HG03342 (cell line): ENCODE data around the gene TNNI2.
"Not testable (repeated sequence)": the region's sequence is repeated elsewhere in the genome, so short reads cannot be mapped to it uniquely, and the experiment has no call there.

Experiments
- ATAC-seq: cut with Tn5 transposase; IDR thresholded peaks from one replicate; pipeline ENCODE4 v1.9.1; 2021; ENCODE audit warnings: mild to moderate bottlenecking, moderate library complexity; ENCODE audit not compliant: unreplicated experiment

TNNI2 gene

GRCh38 chr11:1883346-1884302 is 44.8 kb downstream of the TNNI2 start:
- ATAC-seq = no peak

GRCh38 chr11:1884303-1884700 is 45.5 kb downstream of the TNNI2 start:
- no peak for ATAC-seq

DNA sequence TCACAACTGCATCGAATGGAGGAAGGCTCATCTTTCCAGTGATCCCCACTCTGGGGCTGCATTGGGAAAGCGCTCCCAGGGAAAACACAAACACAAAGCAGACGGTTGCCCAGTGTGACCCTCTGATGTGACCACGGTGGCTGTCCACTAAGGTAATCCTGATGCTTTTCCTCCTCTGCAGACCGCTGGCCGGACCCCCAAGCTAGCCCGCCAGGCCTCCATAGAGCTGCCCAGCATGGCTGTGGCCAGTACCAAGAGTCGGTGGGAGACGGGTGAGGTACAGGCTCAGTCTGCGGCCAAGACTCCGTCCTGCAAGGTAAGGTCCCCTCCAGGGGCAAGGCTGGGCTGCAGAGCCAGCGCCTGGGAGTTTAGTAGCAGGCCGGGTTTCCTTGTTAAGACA is 47.8 kb downstream of the TNNI2 start:
- ATAC-seq = not testable (repeated sequence)

DNA sequence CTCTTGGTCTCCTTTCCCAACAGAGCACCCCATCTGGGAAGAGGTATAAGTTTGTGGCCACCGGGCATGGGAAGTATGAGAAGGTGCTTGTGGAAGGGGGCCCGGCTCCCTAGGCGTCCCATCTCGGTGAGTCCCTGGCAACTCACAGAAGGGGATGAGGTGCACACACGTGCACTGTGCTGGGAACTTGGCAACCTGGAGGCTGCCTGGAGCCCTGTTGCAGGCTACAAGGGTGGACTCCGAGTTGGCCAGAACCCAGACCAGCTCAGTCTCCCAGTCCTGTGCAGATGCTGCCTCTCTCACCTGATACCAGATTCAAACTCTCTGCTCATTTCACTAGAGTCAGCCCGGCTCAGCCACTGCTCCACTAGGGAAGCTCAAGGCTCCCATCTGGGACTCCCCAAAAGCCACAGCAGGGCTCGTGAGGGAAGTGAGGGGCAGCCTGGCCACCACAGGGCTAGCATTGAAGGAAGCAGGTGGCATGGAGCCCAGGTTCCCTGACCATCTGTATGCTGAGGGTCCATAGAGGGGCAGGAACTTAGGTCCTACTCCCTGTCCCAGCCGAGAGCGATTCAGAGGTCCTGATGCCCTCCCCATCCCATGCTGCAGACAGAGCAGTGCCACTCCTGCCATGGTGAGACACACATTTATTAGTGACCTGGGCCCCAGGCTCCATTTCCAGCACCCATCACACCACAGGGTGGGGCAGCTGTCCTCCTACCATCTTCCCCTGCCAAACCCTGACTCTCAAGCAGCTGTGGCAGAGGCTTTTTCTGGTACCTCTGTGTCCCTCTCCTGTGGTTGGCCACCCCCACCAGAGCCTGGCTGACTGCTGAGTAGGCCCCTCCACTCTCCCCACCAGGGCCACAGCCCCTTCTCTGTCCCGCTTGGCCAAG is 48.9 kb downstream of the TNNI2 start:
- no peak for ATAC-seq

DNA sequence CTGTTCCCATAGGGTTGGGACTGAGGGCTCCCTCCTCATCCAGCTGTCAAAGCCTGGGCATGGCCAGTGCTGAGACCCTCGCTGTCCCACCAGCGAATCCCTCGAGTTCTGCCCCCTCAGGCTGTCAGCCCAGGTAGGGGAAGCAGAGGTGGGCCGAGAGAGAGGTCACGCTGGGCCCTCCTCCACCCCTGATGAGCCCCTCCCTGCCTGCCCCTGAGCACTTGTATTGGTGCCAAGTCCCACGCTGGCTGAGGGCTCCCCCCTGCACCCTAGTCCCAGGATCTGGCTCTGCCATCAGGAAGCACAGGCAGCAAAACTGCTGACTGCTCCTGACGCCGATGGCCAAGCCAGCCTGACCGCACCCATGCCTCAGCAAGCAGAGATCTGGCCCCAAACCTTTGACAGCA is 49.6 kb downstream of the TNNI2 start:
- no peak for ATAC-seq

- ATAC-seq = no peak
Measured at GRCh38 chr11:1888811-1889210, 50.0 kb downstream of the TNNI2 start.

GRCh38 chr11:1889224-1889930 is 50.6 kb downstream of the TNNI2 start:
- ATAC-seq = no peak

- no peak for ATAC-seq
Measured at GRCh38 chr11:1889941-1890855, 51.4 kb downstream of the TNNI2 start.
